ENCODE results near the gene RNF135. TPM values are rescaled to one million over a fixed set of nuclear protein-coding genes. Genes with fewer than 3 reads are reported as not detected.
A peak's percentile ranks its signal among the peaks of the same experiment; 100 is the strongest.

RNF135 gene
- polyA plus RNA-seq, 1 donor from 2014 or later: 0.17 TPM

- Histone ChIP-seq H4K20me1 (ENCODE audit: insufficient read depth) (no peaks in the 10 kb centered on the region), H3K27me3 (ENCODE audit: insufficient read depth, low read depth, low read length) (peaks cover 25% of the 10 kb centered on the region), H3K4me2 (ENCODE audit: low read length) (no peak overlapping the region), H3K9me3 (ENCODE audit: low read length) (peaks cover 12% of the 10 kb centered on the region), H3K79me2 (replicated peaks; ENCODE audit: insufficient read depth, low read length) (no peaks in the 10 kb centered on the region), H3K9me2 (ENCODE audit: insufficient read depth, low read length) (no peaks in the 10 kb centered on the region), H3K36me3 (ENCODE audit: insufficient read depth, low read length) (no peaks in the 10 kb centered on the region), H3K9ac (ENCODE audit: low read length) (no peak overlapping the region), H3F3A (ENCODE audit: insufficient read depth, low read length, poor library complexity, severe bottlenecking) (no peaks in the 10 kb centered on the region), H3K27ac (ENCODE audit: low read length) (no peak overlapping the region), H2AFZ (ENCODE audit: low read depth, low read length) (no peak overlapping the region), H3K4me3 (ENCODE audit: low read length) (peak overlapping the region; percentile 56)
- TF ChIP-seq EP300 (conservative IDR thresholded peaks at IDR 0.05; ENCODE audit: poor library complexity, severe bottlenecking) (no peak), MXI1 (conservative IDR thresholded peaks at IDR 0.05; ENCODE audit: poor library complexity, severe bottlenecking) (no peak), SMC3 (conservative IDR thresholded peaks at IDR 0.05; ENCODE audit: poor library complexity) (no peak), CTCF (IDR thresholded peaks at IDR 0.05; ENCODE audit: poor library complexity, severe bottlenecking) (no peak), RAD21 (conservative IDR thresholded peaks at IDR 0.05) (no peak), POLR2AphosphoS5 (IDR thresholded peaks at IDR 0.05) (no peak), EZH2 (IDR thresholded peaks at IDR 0.05; ENCODE audit: borderline replicate concordance, insufficient read depth, low read length, poor library complexity, severe bottlenecking) (no peak), REST (IDR thresholded peaks at IDR 0.05; ENCODE audit: borderline replicate concordance) (no peak), TAF1 (IDR thresholded peaks at IDR 0.05; ENCODE audit: low read depth) (no peak)
These were observed 37.0 kb downstream of the RNF135 start for GRCh38 chr17:31007695-31008373.

GRCh38 chr17:31008374-31009041, 37.7 kb downstream of the RNF135 start:
- H2AFZ ChIP-seq (ENCODE audit: low read depth, low read length): no peak overlapping the region
- H3K9me2 ChIP-seq (ENCODE audit: insufficient read depth, low read length): no peaks in the 10 kb centered on the region
- TF ChIP-seq EZH2 (IDR thresholded peaks at IDR 0.05; ENCODE audit: borderline replicate concordance, insufficient read depth, low read length, poor library complexity, severe bottlenecking): no peak
- no peak for TF ChIP-seq MXI1 (conservative IDR thresholded peaks at IDR 0.05; ENCODE audit: poor library complexity, severe bottlenecking)
- no peak for TF ChIP-seq TAF1 (IDR thresholded peaks at IDR 0.05; ENCODE audit: low read depth)
- no peak for TF ChIP-seq EP300 (conservative IDR thresholded peaks at IDR 0.05; ENCODE audit: poor library complexity, severe bottlenecking)
- TF ChIP-seq REST (IDR thresholded peaks at IDR 0.05; ENCODE audit: borderline replicate concordance): no peak
- TF ChIP-seq SMC3 (conservative IDR thresholded peaks at IDR 0.05; ENCODE audit: poor library complexity): no peak
- no peak for TF ChIP-seq POLR2AphosphoS5 (IDR thresholded peaks at IDR 0.05)
- no peak for TF ChIP-seq RAD21 (conservative IDR thresholded peaks at IDR 0.05)
- no peak for TF ChIP-seq CTCF (IDR thresholded peaks at IDR 0.05; ENCODE audit: poor library complexity, severe bottlenecking)
- peak overlapping the region; percentile 56 for H3K4me3 ChIP-seq (ENCODE audit: low read length)
- no peak overlapping the region for H3K4me2 ChIP-seq (ENCODE audit: low read length)
- H3K36me3 ChIP-seq (ENCODE audit: insufficient read depth, low read length): no peaks in the 10 kb centered on the region
- no peak overlapping the region for H3K9ac ChIP-seq (ENCODE audit: low read length)
- peaks cover 25% of the 10 kb centered on the region for H3K27me3 ChIP-seq (ENCODE audit: insufficient read depth, low read depth, low read length)
- H3K27ac ChIP-seq (ENCODE audit: low read length): no peak overlapping the region
- H3F3A ChIP-seq (ENCODE audit: insufficient read depth, low read length, poor library complexity, severe bottlenecking): no peaks in the 10 kb centered on the region
- no peaks in the 10 kb centered on the region for H3K79me2 ChIP-seq (replicated peaks; ENCODE audit: insufficient read depth, low read length)
- peaks cover 12% of the 10 kb centered on the region for H3K9me3 ChIP-seq (ENCODE audit: low read length)
- no peaks in the 10 kb centered on the region for H4K20me1 ChIP-seq (ENCODE audit: insufficient read depth)
